Measurements from ENCODE around the gene MYO1H. TPM values are rescaled to one million over a fixed set of nuclear protein-coding genes. Genes with fewer than 3 reads are reported as not detected.
A peak's percentile ranks its signal among the peaks of the same experiment; 100 is the strongest.

The MYO1H gene
- total RNA-seq, 1 donor from 2014 or later: 4.4 TPM

GRCh38 chr12:109430244-109430643 lies 82.5 kb downstream of the MYO1H start:
- Mint-ChIP-seq H3K36me3 (ENCODE audit: low read depth, unreplicated experiment) (peaks cover 6% of the 10 kb centered on the region), H3K27ac (ENCODE audit: unreplicated experiment) (no peak overlapping the region), H3K9me3 (ENCODE audit: unreplicated experiment) (no peaks in the 10 kb centered on the region), H3K4me1 (ENCODE audit: unreplicated experiment) (peaks cover 25% of the 10 kb centered on the region), H3K4me3 (ENCODE audit: unreplicated experiment) (no peak overlapping the region), H3K27me3 (ENCODE audit: unreplicated experiment) (peaks cover 6% of the 10 kb centered on the region)
- no peak for TF ChIP-seq CTCF (IDR thresholded peaks at IDR 0.05; ENCODE audit: unreplicated experiment)
- no peak for DNase-seq (ENCODE audit: low spot score)

- peaks cover 6% of the 10 kb centered on the region for H3K27me3 Mint-ChIP-seq (ENCODE audit: unreplicated experiment)
- no peak for DNase-seq (ENCODE audit: low spot score)
- no peak for TF ChIP-seq CTCF (IDR thresholded peaks at IDR 0.05; ENCODE audit: unreplicated experiment)
- peaks cover 45% of the 10 kb centered on the region for H3K4me1 Mint-ChIP-seq (ENCODE audit: unreplicated experiment)
- H3K27ac Mint-ChIP-seq (ENCODE audit: unreplicated experiment): no peak overlapping the region
- peaks cover 6% of the 10 kb centered on the region for H3K36me3 Mint-ChIP-seq (ENCODE audit: low read depth, unreplicated experiment)
- H3K4me3 Mint-ChIP-seq (ENCODE audit: unreplicated experiment): no peak overlapping the region
- no peaks in the 10 kb centered on the region for H3K9me3 Mint-ChIP-seq (ENCODE audit: unreplicated experiment)
Observed at GRCh38 chr12:109432431-109432830, 84.7 kb downstream of the MYO1H start.

GRCh38 chr12:109432842-109433304 lies 85.2 kb downstream of the MYO1H start:
- peaks cover 6% of the 10 kb centered on the region for H3K36me3 Mint-ChIP-seq (ENCODE audit: low read depth, unreplicated experiment)
- H3K27me3 Mint-ChIP-seq (ENCODE audit: unreplicated experiment): peaks cover 6% of the 10 kb centered on the region
- H3K27ac Mint-ChIP-seq (ENCODE audit: unreplicated experiment): no peak overlapping the region
- no peak overlapping the region for H3K4me3 Mint-ChIP-seq (ENCODE audit: unreplicated experiment)
- DNase-seq (ENCODE audit: low spot score): peak; percentile 94
- no peaks in the 10 kb centered on the region for H3K9me3 Mint-ChIP-seq (ENCODE audit: unreplicated experiment)
- peak; percentile 68 for TF ChIP-seq CTCF (IDR thresholded peaks at IDR 0.05; ENCODE audit: unreplicated experiment)
- peaks cover 48% of the 10 kb centered on the region for H3K4me1 Mint-ChIP-seq (ENCODE audit: unreplicated experiment)

GRCh38 chr12:109433618-109434017 lies 85.9 kb downstream of the MYO1H start:
- H3K27ac Mint-ChIP-seq (ENCODE audit: unreplicated experiment): no peak overlapping the region
- H3K4me1 Mint-ChIP-seq (ENCODE audit: unreplicated experiment): peaks cover 48% of the 10 kb centered on the region
- no peak overlapping the region for H3K4me3 Mint-ChIP-seq (ENCODE audit: unreplicated experiment)
- H3K27me3 Mint-ChIP-seq (ENCODE audit: unreplicated experiment): peaks cover 6% of the 10 kb centered on the region
- peaks cover 6% of the 10 kb centered on the region for H3K36me3 Mint-ChIP-seq (ENCODE audit: low read depth, unreplicated experiment)
- TF ChIP-seq CTCF (IDR thresholded peaks at IDR 0.05; ENCODE audit: unreplicated experiment): peak; percentile 56
- peak; percentile 50 for DNase-seq (ENCODE audit: low spot score)
- no peaks in the 10 kb centered on the region for H3K9me3 Mint-ChIP-seq (ENCODE audit: unreplicated experiment)

- Mint-ChIP-seq H3K9me3 (ENCODE audit: unreplicated experiment) (no peaks in the 10 kb centered on the region), H3K27ac (ENCODE audit: unreplicated experiment) (peak overlapping the region; percentile 52), H3K36me3 (ENCODE audit: low read depth, unreplicated experiment) (peaks cover 6% of the 10 kb centered on the region), H3K27me3 (ENCODE audit: unreplicated experiment) (peaks cover 6% of the 10 kb centered on the region), H3K4me3 (ENCODE audit: unreplicated experiment) (no peak overlapping the region), H3K4me1 (ENCODE audit: unreplicated experiment) (peaks cover 48% of the 10 kb centered on the region)
- DNase-seq (ENCODE audit: low spot score): no peak
- no peak for TF ChIP-seq CTCF (IDR thresholded peaks at IDR 0.05; ENCODE audit: unreplicated experiment)
Observed at GRCh38 chr12:109434582-109434981, 86.9 kb downstream of the MYO1H start.
